ENCODE results near the gene HOXA11. TPM values are rescaled to one million over a fixed set of nuclear protein-coding genes. Genes with fewer than 3 reads are reported as not detected.

HOXA11 gene
- total and polyA plus RNA-seq, 2 of the 4 experiments (the other 2 are of a cell fraction) = 0.05 TPM; not detected in 1

- H3K4me2 ChIP-seq (ENCODE audit: low read depth, low read length) = no peak overlapping the region
- H3K36me3 ChIP-seq (ENCODE audit: control insufficient read depth, insufficient read depth, low read length) = no peaks in the 10 kb centered on the region
- H3K23ac ChIP-seq (ENCODE audit: low read depth, low read length) = no peak overlapping the region
- CTCF ChIA-PET = interaction anchor here (1.0 to 1.6 kb wide), 2 partner anchors 15 to 30 kb away, joined by 3 read pairs; no protein-coding TSS in a partner anchor
- 8% methylated on average over 16 of the region's 46 CpGs; no CpG with 5 or more reads in 1 of the 2 experiments for WGBS, 2 experiments (ENCODE audit: extremely low coverage in 2 of 2, insufficient read length in 1 of 2)
- no peaks in the 10 kb centered on the region for H3K4me1 ChIP-seq (ENCODE audit: control insufficient read depth, insufficient read depth, low read length)
- no peak overlapping the region for H3K27ac ChIP-seq (ENCODE audit: insufficient read depth, low read length)
- DNase-seq = no peak
- no peak for ATAC-seq (ENCODE audit: low read depth)
- in situ Hi-C loops (cut with MboI; ENCODE audit: low sequenced_read_pairs) (no loop called here), dilution Hi-C loops (cut with HindIII; ENCODE audit: low sequenced_read_pairs, unreplicated experiment) (no loop called here), intact Hi-C loops (cut with micrococcal nuclease) (loop anchor here (10.0 kb wide), 1 partner anchor 1911 kb away; no protein-coding TSS in a partner anchor)
- BruUV-seq (replicated peaks) = no TSS peak
- H4K91ac ChIP-seq (ENCODE audit: insufficient read depth, low read depth, low read length) = no peak overlapping the region
- H3K79me1 ChIP-seq (ENCODE audit: low read depth in 1 of 2, low read length in 2 of 2) = no peaks in the 10 kb centered on the region
- H3K18ac ChIP-seq (ENCODE audit: low read depth, low read length) = no peak overlapping the region
- no peak overlapping the region for H3K4ac ChIP-seq (ENCODE audit: low read depth, low read length)
- H3K9ac ChIP-seq (ENCODE audit: low read depth, low read length) = no peak overlapping the region
- peaks cover 21% of the 10 kb centered on the region for H3K9me3 ChIP-seq (ENCODE audit: control insufficient read depth, insufficient read depth, low read length)
- no peak overlapping the region for H2BK120ac ChIP-seq (ENCODE audit: low read depth, low read length)
- H4K5ac ChIP-seq (ENCODE audit: low read depth, low read length) = no peak overlapping the region
- H2BK15ac ChIP-seq (ENCODE audit: low read depth, low read length) = no peak overlapping the region
- POLR2A ChIA-PET (ENCODE audit: unreplicated experiment) = no interaction called here
- H4K20me1 ChIP-seq (ENCODE audit: insufficient read depth, low read length) = 0 out of 2 replicates have a peak, but pooled peaks cover 3% of the 10 kb centered on the region
- H3K27me3 ChIP-seq (ENCODE audit: control insufficient read depth, insufficient read depth, low read length) = peaks cover 76% of the 10 kb centered on the region
- H3K56ac ChIP-seq (ENCODE audit: extremely low read depth, insufficient read depth, low read length) = no peak overlapping the region
- no peak overlapping the region for H2AK9ac ChIP-seq (replicated peaks; ENCODE audit: low read depth, low read length, poor library complexity)
- no peak overlapping the region for H2AK5ac ChIP-seq (ENCODE audit: low read depth, low read length)
- H2BK5ac ChIP-seq (ENCODE audit: low read depth, low read length, poor library complexity, severe bottlenecking) = no peak overlapping the region
- H4K8ac ChIP-seq (ENCODE audit: low read depth in 2 of 2, low read length in 2 of 2) = no peak overlapping the region
- H2AFZ ChIP-seq (replicated peaks; ENCODE audit: low read length, poor library complexity) = peak overlapping the region; percentile 67
- H3K4me3 ChIP-seq (ENCODE audit: insufficient read depth, low read depth, low read length) = no peak overlapping the region
- no peaks in the 10 kb centered on the region for H3K9me1 ChIP-seq (ENCODE audit: insufficient read depth, low read length)
- H2BK20ac ChIP-seq (ENCODE audit: low read depth, low read length) = no peak overlapping the region
- H3K14ac ChIP-seq (replicated peaks; ENCODE audit: low read depth, low read length) = no peak overlapping the region
- no peak for TF ChIP-seq CHD1 (IDR thresholded peaks at IDR 0.05; ENCODE audit: low read depth, low read length)
- TF ChIP-seq RCOR1 (IDR thresholded peaks at IDR 0.05; ENCODE audit: insufficient replicate concordance, low read length) = no peak
- no peak for TF ChIP-seq RFX5 (IDR thresholded peaks at IDR 0.05; ENCODE audit: low read depth, low read length)
- TF ChIP-seq CEBPB (IDR thresholded peaks at IDR 0.05; ENCODE audit: low read depth, low read length) = no peak
Measured at GRCh38 chr7:27165996-27166530, 19.0 kb downstream of the HOXA11 start.

Data from IMR-90 (cell line).